Measurements from ENCODE around the gene SUGT1. TPM values are rescaled to one million over a fixed set of nuclear protein-coding genes. Genes with fewer than 3 reads are reported as not detected.
"Not testable (repeated sequence)": the region's sequence is repeated elsewhere in the genome, so short reads cannot be mapped to it uniquely, and the experiment has no call there.

SUGT1 gene
- total and polyA plus RNA-seq, 2 donors (not counting 1 experiment from before 2014, with no cell fraction given) = 9.5 to 38.4 TPM

DNA sequence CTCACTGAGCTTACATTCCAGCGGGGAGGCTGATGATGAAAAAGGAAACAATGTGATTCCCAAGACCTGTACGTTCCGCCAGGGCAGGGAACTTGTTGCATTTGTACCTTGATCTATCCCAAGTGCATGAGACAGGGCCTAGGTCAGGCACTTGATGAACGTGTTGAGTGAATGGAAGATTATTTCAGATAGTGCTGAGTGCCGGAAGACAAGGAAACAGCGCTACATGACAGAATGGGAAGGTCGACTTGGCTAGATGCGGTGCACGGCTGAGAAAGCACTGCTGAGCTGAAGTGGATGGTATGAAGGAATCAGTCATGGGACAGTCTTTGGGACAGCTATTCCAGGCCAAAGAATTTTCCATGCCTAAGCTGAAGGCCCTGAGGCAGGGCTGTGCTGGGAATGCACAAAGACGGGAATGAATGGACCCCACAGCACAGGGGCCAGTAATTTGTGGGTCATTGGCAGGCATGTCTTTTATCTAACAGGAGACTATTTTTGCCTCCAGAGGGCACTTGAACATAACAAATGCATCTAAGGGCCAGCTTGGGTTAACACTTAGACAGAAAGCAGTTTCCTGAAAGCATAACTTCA, 43.5 kb upstream of the SUGT1 start:
- H3K4me3 Mint-ChIP-seq; H3K9ac ChIP-seq (ENCODE audit: low read length); H3K27me3 ChIP-seq (replicated peaks in 1 of 4; ENCODE audit: control extremely low read depth in 1 of 4, control insufficient read depth in 3 of 4, insufficient read depth in 4 of 4, low read length in 3 of 4); H3K4me1 Mint-ChIP-seq; H3K27ac ChIP-seq (ENCODE audit: low read length in 2 of 2); H3K9me3 Mint-ChIP-seq (ENCODE audit: insufficient read depth); POLR2A ChIA-PET; H3K27ac Mint-ChIP-seq; H3K79me2 ChIP-seq (ENCODE audit: control insufficient read depth, insufficient read depth, low read length); H4K20me1 ChIP-seq (ENCODE audit: control insufficient read depth, insufficient read depth, low read length, poor library complexity, severe bottlenecking); intact Hi-C loops (cut with micrococcal nuclease); H3K4me2 ChIP-seq (replicated peaks; ENCODE audit: low read depth, low read length, poor library complexity, severe bottlenecking); H3K4me3 ChIP-seq (ENCODE audit: control extremely low read depth in 1 of 5, extremely low read depth in 1 of 5, insufficient read depth in 1 of 5, low read depth in 2 of 5, low read length in 4 of 5); H3K9me3 ChIP-seq (ENCODE audit: control extremely low read depth in 1 of 3, control insufficient read depth in 2 of 3, insufficient read depth in 1 of 3, low read length in 2 of 3); H3K4me1 ChIP-seq (ENCODE audit: control insufficient read depth in 2 of 2, insufficient read depth in 2 of 2, low read length in 2 of 2); H2AFZ ChIP-seq (ENCODE audit: insufficient read depth, low read depth, low read length, poor library complexity, severe bottlenecking); H3K36me3 ChIP-seq (replicated peaks in 1 of 2; ENCODE audit: control extremely low read depth in 1 of 2, control insufficient read depth in 1 of 2, extremely low read depth in 1 of 2, insufficient read depth in 2 of 2, low read length in 1 of 2): not testable (repeated sequence)
- CTCF ChIA-PET = interaction anchor here (0.7 to 3.3 kb wide), 4 partner anchors 199 to 359 kb away, joined by 3 to 20 read pairs (median 7); no protein-coding TSS in a partner anchor
- 78% methylated on average over 9 of the region's 10 CpGs for WGBS (ENCODE audit: insufficient coverage)
- peak; percentile 54 for DNase-seq
- peaks cover 26% of the 10 kb centered on the region for H3K27me3 Mint-ChIP-seq
- peak; percentile 41 for ATAC-seq (ENCODE audit: low read depth)
- TF ChIP-seq, protein P1, sequence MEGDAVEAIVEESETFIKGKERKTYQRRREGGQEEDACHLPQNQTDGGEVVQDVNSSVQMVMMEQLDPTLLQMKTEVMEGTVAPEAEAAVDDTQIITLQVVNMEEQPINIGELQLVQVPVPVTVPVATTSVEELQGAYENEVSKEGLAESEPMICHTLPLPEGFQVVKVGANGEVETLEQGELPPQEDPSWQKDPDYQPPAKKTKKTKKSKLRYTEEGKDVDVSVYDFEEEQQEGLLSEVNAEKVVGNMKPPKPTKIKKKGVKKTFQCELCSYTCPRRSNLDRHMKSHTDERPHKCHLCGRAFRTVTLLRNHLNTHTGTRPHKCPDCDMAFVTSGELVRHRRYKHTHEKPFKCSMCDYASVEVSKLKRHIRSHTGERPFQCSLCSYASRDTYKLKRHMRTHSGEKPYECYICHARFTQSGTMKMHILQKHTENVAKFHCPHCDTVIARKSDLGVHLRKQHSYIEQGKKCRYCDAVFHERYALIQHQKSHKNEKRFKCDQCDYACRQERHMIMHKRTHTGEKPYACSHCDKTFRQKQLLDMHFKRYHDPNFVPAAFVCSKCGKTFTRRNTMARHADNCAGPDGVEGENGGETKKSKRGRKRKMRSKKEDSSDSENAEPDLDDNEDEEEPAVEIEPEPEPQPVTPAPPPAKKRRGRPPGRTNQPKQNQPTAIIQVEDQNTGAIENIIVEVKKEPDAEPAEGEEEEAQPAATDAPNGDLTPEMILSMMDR (IDR thresholded peaks at IDR 0.05) = peak; percentile 59

DNA sequence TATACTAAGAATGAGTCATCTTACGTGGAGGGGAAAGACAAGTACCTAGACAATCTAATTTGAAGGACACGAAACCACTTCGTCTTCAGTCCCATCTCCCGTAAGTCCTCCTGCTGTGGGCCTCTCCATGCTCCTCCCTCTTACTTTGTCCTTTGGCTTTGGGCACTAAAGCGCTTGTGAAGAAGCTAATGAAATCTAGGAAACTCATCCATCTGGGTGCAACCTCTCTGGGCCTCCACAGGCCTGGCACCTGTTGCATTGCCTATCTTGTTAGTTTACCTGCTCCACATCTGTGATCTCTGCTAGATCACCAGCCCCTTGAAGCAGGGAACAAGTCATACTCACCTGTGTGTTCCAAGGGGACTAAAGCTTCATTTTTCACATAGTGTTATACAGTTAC, 42.5 kb upstream of the SUGT1 start:
- ATAC-seq (ENCODE audit: low read depth); H3K4me3 Mint-ChIP-seq; intact Hi-C loops (cut with micrococcal nuclease); POLR2A ChIA-PET; H3K4me1 Mint-ChIP-seq; H3K9me3 ChIP-seq (ENCODE audit: control extremely low read depth in 1 of 3, control insufficient read depth in 2 of 3, insufficient read depth in 1 of 3, low read length in 2 of 3); H2AFZ ChIP-seq (ENCODE audit: insufficient read depth, low read depth, low read length, poor library complexity, severe bottlenecking); H3K4me3 ChIP-seq (ENCODE audit: control extremely low read depth in 1 of 5, extremely low read depth in 1 of 5, insufficient read depth in 1 of 5, low read depth in 2 of 5, low read length in 4 of 5); H3K4me1 ChIP-seq (ENCODE audit: control insufficient read depth in 2 of 2, insufficient read depth in 2 of 2, low read length in 2 of 2); H4K20me1 ChIP-seq (ENCODE audit: control insufficient read depth, insufficient read depth, low read length, poor library complexity, severe bottlenecking); H3K27ac ChIP-seq (ENCODE audit: low read length in 2 of 2); H3K36me3 ChIP-seq (replicated peaks in 1 of 2; ENCODE audit: control extremely low read depth in 1 of 2, control insufficient read depth in 1 of 2, extremely low read depth in 1 of 2, insufficient read depth in 2 of 2, low read length in 1 of 2); H3K79me2 ChIP-seq (ENCODE audit: control insufficient read depth, insufficient read depth, low read length); H3K27me3 ChIP-seq (replicated peaks in 1 of 4; ENCODE audit: control extremely low read depth in 1 of 4, control insufficient read depth in 3 of 4, insufficient read depth in 4 of 4, low read length in 3 of 4); H3K4me2 ChIP-seq (replicated peaks; ENCODE audit: low read depth, low read length, poor library complexity, severe bottlenecking); H3K27ac Mint-ChIP-seq; H3K9ac ChIP-seq (ENCODE audit: low read length); H3K9me3 Mint-ChIP-seq (ENCODE audit: insufficient read depth); DNase-seq: not testable (repeated sequence)
- CTCF ChIA-PET = interaction anchor here (1.4 to 3.3 kb wide), 2 partner anchors 199 to 358 kb away, joined by 6 to 20 read pairs; no protein-coding TSS in a partner anchor
- peaks cover 26% of the 10 kb centered on the region for H3K27me3 Mint-ChIP-seq
- WGBS (ENCODE audit: insufficient coverage) = no CpG with 5 or more reads among the region's 5 CpGs
